Melanocyte of skin (primary cell): ENCODE data around the gene RNF25. TPM values are rescaled to one million over a fixed set of nuclear protein-coding genes. Genes with fewer than 3 reads are reported as not detected.

Source experiments
- total RNA-seq, 2 donors: library from RNA; depleted of rRNA; stranded (reverse); fragments of >200 nt; gene quantifications; 2 replicates each; pipeline ENCODE4 v1.2.3, GENCODE V29; 2012

RNF25 gene, protein sequence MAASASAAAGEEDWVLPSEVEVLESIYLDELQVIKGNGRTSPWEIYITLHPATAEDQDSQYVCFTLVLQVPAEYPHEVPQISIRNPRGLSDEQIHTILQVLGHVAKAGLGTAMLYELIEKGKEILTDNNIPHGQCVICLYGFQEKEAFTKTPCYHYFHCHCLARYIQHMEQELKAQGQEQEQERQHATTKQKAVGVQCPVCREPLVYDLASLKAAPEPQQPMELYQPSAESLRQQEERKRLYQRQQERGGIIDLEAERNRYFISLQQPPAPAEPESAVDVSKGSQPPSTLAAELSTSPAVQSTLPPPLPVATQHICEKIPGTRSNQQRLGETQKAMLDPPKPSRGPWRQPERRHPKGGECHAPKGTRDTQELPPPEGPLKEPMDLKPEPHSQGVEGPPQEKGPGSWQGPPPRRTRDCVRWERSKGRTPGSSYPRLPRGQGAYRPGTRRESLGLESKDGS
- total RNA-seq: 10 to 100 TPM; 42.7 to 56.6 TPM

DNA sequence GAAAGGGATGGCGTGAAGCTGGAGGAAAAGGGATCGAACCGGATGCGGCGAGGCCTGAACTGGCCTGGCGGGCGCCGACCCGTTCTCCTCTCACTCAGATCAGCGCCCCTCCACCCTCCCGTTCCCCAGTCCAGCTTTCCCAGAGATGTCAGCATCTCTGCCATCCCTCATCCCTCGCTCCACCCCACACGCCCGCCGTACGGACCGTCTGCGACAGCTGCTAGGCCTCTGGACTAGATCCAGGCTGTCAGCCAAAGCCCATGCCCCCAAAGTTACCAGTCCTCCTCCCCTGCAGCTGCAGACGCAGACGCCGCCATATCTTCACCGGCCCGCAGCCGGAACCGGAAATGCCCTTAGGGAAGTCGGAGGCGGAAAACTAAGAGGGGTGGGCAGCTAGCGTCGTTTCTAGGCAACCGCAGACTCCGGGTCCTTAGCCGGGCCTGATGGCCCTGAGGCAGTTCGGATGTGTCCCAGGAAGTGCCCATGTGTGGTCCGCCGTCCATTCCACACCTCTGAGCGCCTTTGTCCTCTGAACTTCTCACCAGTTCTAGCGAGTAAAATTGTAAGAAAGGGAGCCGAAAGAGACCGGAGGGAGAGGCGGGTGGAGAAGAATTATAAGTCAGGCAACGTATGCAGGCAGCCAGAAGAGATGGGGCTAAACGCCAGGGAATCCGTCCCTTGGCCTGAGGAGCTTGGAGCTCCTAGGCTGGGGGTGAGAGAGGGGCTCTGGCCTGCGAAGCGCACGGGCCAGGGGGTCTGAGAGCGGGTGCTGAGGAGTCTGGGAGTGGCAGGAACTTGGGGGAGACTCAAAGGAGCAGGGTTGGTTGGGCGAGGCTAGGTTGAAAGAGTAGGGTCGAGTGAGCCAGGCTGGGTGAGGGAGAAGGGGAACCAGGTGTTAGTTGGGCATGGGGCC is at the start of gene RNF25, which contains the start of gene STK36:
RNF25 (minus strand) TSS at position 349 of the 913 bp plus-strand sequence; CDS start at position 317, 32 bp downstream.
STK36 (plus strand) TSS at position 433 of the 913 bp plus-strand sequence. CDS start 744 bp downstream, outside the sequence.

DNA sequence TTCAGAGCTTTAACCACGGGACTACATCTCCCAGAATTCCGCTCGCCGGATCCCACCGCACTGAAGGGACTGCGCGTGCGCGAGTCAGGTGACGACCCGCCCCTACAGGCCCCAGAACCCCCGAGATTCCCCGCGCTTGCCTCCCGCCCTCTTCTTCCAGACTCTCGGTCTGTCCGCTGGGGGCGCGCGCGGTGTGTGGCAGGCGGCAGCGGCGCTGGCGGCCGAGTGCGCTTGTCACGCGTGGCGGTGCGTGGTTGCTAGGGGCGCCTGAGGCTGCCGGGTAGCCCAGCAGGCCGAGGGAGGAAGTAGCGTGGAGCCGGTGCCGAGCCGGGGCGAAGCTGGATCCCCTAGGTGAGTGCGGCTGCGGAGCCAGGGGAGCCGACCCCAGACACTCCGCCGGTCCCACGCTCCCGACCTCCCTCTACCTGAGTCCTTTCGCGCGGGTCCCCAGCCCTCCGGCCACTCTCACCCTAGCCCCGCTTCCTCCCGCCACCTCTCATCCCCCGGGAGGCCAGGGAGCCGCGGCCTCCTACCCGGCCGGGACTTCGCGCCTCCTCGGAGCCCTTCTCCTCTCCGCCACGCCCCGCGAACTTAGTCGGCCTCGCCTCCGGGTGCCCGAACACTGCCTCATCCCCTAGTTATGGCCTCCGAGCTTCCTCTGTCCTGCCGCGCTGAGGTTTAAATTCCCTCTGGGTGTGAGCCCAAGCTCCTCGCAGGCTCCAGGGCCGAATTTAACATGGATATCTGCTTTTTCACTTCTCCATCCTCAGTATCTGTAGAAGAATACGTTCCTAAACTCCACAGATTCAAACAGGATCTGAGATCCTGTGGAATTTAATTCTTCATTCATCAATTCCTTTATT is 39.1 kb upstream of the RNF25 start, which contains the start of gene TTLL4:
TTLL4 (plus strand) TSS at position 149 of the 863 bp plus-strand sequence. CDS start 26,842 bp downstream, outside the sequence.

DNA sequence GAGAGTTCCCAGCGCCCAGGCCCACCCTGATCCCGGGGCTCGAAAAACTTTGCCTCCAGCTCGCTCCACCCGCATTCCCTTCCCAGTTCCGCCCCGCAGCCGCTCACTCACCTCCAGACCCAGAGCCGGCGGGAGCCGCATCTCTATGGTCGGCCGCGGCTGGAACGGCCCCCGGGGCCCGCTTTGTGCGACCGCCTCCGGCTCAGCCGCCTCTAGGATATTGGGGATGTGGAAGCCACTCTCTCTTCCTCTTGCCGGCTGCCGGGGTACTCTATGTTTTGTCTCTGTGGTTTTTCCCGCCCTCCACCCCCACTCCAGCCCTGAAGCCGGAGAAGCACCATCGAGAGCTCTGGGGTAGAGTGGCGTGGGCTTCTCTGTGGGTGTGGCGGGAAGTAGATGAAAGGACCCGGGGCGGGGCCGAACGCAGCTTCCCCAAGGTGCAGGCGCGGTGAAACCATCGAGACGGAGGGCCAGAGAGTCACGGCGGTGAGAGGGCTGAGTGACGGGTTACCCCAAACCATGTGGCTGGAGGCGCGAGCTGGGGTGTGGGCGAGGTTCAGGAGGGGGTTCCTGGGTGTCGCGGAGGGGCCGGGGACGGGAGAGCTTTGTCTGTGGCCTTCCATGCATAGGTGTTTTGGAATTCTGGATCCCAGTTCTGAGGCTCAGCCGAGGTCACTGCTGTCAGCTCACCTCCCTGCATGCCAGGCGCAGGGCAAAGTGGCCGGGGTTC is 12.4 kb downstream of the RNF25 start, which contains the start of the genes BCS1L and ZNF142:
BCS1L (plus strand) TSS at position 426 of the 730 bp plus-strand sequence. CDS start 1,305 bp downstream, outside the sequence.
ZNF142 (minus strand) TSS at position 366 of the 730 bp plus-strand sequence. CDS start 3,194 bp downstream, outside the sequence.

Other genes with a start within 250 kb of the RNF25 start
- 10 to 100 TPM; 12.0 to 16.3 TPM for gene USP37, start 103.7 kb downstream of the RNF25 start, total RNA-seq
- gene CNOT9, start 103.2 kb downstream of the RNF25 start, total RNA-seq: 100 to 1,000 TPM in 1 of 2 donors, 10 to 100 TPM in 1; 88.1 to 126 TPM
- 1 to 10 TPM; 9.0 to 9.6 TPM for gene PLCD4, start 64.1 kb downstream of the RNF25 start, total RNA-seq
- gene ZNF142, start 12.4 kb downstream of the RNF25 start, total RNA-seq: 10 to 100 TPM; 13.0 to 15.5 TPM
- 10 to 100 TPM; 27.5 to 35.0 TPM for gene BCS1L, start 12.3 kb downstream of the RNF25 start, total RNA-seq
- 10 to 100 TPM; 19.0 to 32.3 TPM for gene STK36, start 84 bp upstream of the RNF25 start, total RNA-seq
- gene TTLL4, start 38.8 kb upstream of the RNF25 start, total RNA-seq: 10 to 100 TPM; 33.7 to 38.6 TPM
- gene CYP27A1, start 110.1 kb upstream of the RNF25 start, total RNA-seq: 100 to 1,000 TPM; 184 to 304 TPM
- gene PRKAG3, start 159.8 kb upstream of the RNF25 start, total RNA-seq: not detected
- gene WNT6, start 187.8 kb upstream of the RNF25 start, total RNA-seq: 1 to 10 TPM in 1 of 2 donors, under 1 TPM in 1; 0.34 to 1.7 TPM
- under 1 TPM in 1 of 2 donors, not detected in 1; 0.34 TPM for gene WNT10A, start 208.8 kb upstream of the RNF25 start, total RNA-seq